Liver (tissue), 9 donors: ENCODE data around the gene LHX6. TPM values are rescaled to one million over a fixed set of nuclear protein-coding genes. Genes with fewer than 3 reads are reported as not detected.

Experiments used
- DNase-seq: peaks from one replicate; pipeline ENCODE4 v3.0.0-alpha.2; 2017; ENCODE audit warnings: low spot score
- H3K27ac ChIP-seq, 2 donors: one replicate each; pipeline ENCODE4 v1.7.0; 2013; ENCODE audit warnings: inconsistent platforms in 2 of 2, low read length in 2 of 2, control low read depth in 1 of 2, low read depth in 1 of 2, mild to moderate bottlenecking in 1 of 2
- H3K27me3 ChIP-seq, 4 donors: one replicate each; pipeline versions ENCODE4 v1.6.1 to v1.7.0; 2013; ENCODE audit warnings: low read length in 3 of 4, inconsistent platforms in 1 of 4, mild to moderate bottlenecking in 1 of 4, moderate library complexity in 1 of 4; ENCODE audit not compliant: control insufficient read depth in 4 of 4, insufficient read depth in 4 of 4
- H3K36me3 ChIP-seq, 4 donors: one replicate each; pipeline versions ENCODE4 v1.6.1 to v1.7.0; 2013; ENCODE audit warnings: low read length in 3 of 4, mild to moderate bottlenecking in 3 of 4, low read depth in 1 of 4, moderate library complexity in 1 of 4; ENCODE audit not compliant: control insufficient read depth in 4 of 4, insufficient read depth in 3 of 4
- H3K4me1 ChIP-seq, 4 donors: one replicate each; pipeline versions ENCODE4 v1.6.1 to v1.7.0; 2013; ENCODE audit warnings: low read length in 3 of 4, mild to moderate bottlenecking in 3 of 4, moderate library complexity in 1 of 4; ENCODE audit not compliant: control insufficient read depth in 4 of 4, insufficient read depth in 4 of 4
- H3K4me3 ChIP-seq, 3 donors: one replicate each; pipeline versions ENCODE4 v1.6.1 to v1.7.0; 2013; ENCODE audit warnings: low read length in 3 of 3, control low read depth in 1 of 3, low read depth in 1 of 3, mild to moderate bottlenecking in 1 of 3
- H3K9ac ChIP-seq, 2 donors: one replicate each; pipeline ENCODE4 v1.7.0; 2013; ENCODE audit warnings: low read length in 2 of 2, mild to moderate bottlenecking in 2 of 2, moderate library complexity in 2 of 2, control low read depth in 1 of 2, low read depth in 1 of 2
- H3K9me3 ChIP-seq, 4 donors: one replicate each; pipeline versions ENCODE4 v1.6.1 to v1.7.0; 2013; ENCODE audit warnings: low read length in 3 of 4; ENCODE audit not compliant: control insufficient read depth in 4 of 4
- ATF3 ChIP-seq: IDR thresholded peaks from 2 replicates; pipeline ENCODE4 v1.6.1; 2016; ENCODE audit warnings: antibody characterized with exemption
- CTCF ChIP-seq: fragments of 150-350 bp; IDR thresholded peaks from 2 replicates; pipeline ENCODE4 v1.5.1; 2017; ENCODE audit warnings: improper control_type of control experiment, low read depth, low read length; ENCODE audit not compliant: missing input control
- EGR1 ChIP-seq, 2 donors: IDR thresholded peaks; 2 replicates each; pipeline ENCODE4 v1.6.1; 2016 to 2018; ENCODE audit warnings: antibody characterized with exemption in 2 of 2, low read depth in 2 of 2
- FOXA1 ChIP-seq: IDR thresholded peaks from 2 replicates; pipeline ENCODE4 v1.6.1; 2016; ENCODE audit warnings: antibody characterized with exemption
- FOXA2 ChIP-seq: IDR thresholded peaks from 2 replicates; pipeline ENCODE4 v1.6.1; 2016; ENCODE audit warnings: antibody characterized with exemption
- GABPA ChIP-seq, 2 donors: IDR thresholded peaks in 1 of 2; conservative IDR thresholded peaks in 1 of 2; 2 replicates each; pipeline ENCODE4 v1.6.1; 2016; ENCODE audit warnings: antibody characterized with exemption in 2 of 2, mild to moderate bottlenecking in 1 of 2, moderate library complexity in 1 of 2
- HNF4A ChIP-seq, 2 donors: conservative IDR thresholded peaks; 2 replicates each; pipeline ENCODE4 v1.6.1; 2016; ENCODE audit warnings: antibody characterized with exemption in 2 of 2, mild to moderate bottlenecking in 2 of 2
- HNF4G ChIP-seq: IDR thresholded peaks from 2 replicates; pipeline ENCODE4 v1.6.1; 2016; ENCODE audit warnings: antibody characterized with exemption
- JUND ChIP-seq, 2 donors: IDR thresholded peaks; 2 replicates each; pipeline ENCODE4 v1.6.1; 2016; ENCODE audit warnings: antibody characterized with exemption in 2 of 2
- MAX ChIP-seq: IDR thresholded peaks from 2 replicates; pipeline ENCODE4 v1.6.1; 2016; ENCODE audit warnings: antibody characterized with exemption
- NR2F2 ChIP-seq: IDR thresholded peaks from 2 replicates; pipeline ENCODE4 v1.6.1; 2016; ENCODE audit warnings: antibody characterized with exemption
- RAD21 ChIP-seq, 2 donors: IDR thresholded peaks; 2 replicates each; pipeline ENCODE4 v1.6.1; 2016; ENCODE audit warnings: antibody characterized with exemption in 2 of 2, mild to moderate bottlenecking in 2 of 2
- REST ChIP-seq: IDR thresholded peaks from 2 replicates; pipeline ENCODE4 v1.6.1; 2016; ENCODE audit warnings: antibody characterized with exemption, mild to moderate bottlenecking
- RXRA ChIP-seq, 2 donors: IDR thresholded peaks; 2 replicates each; pipeline ENCODE4 v1.6.1; 2017 to 2018; ENCODE audit warnings: antibody characterized with exemption in 2 of 2, mild to moderate bottlenecking in 1 of 2
- TAF1 ChIP-seq: conservative IDR thresholded peaks from 2 replicates; pipeline ENCODE4 v1.6.1; 2016; ENCODE audit warnings: antibody characterized with exemption, mild to moderate bottlenecking
- YY1 ChIP-seq: IDR thresholded peaks from 2 replicates; pipeline ENCODE4 v1.6.1; 2016; ENCODE audit warnings: antibody characterized with exemption, mild to moderate bottlenecking
- ZBTB33 ChIP-seq: IDR thresholded peaks from 2 replicates; pipeline ENCODE4 v1.6.1; 2016; ENCODE audit warnings: antibody characterized with exemption
- WGBS: extraction: QIAGEN DNeasy Blood & Tissue Kit; methylation state at CpG from one replicate; pipeline ENCODE4 v1.1.7; 2013; 5-methylcytosine and 5-hydroxymethylcytosine counted together
- polyA plus RNA-seq, 2 donors: library from polyadenylated mRNA; stranded (reverse) in 1 of 2; unstranded in 1 of 2; fragments of 200-250 nt in 1 of 2; fragments of >200 nt in 1 of 2; fragmentation: Nextera tagmentation in 1 of 2; extraction: Ambion mirVana in 1 of 2; gene quantifications; one replicate each; pipeline versions ENCODE4 v1.2.1 to v1.2.3, GENCODE V29; 2013 to 2015
- total RNA-seq, 2 donors: library from RNA; depleted of rRNA; stranded (reverse); fragments of >200 nt; gene quantifications; one replicate each; pipeline ENCODE4 v1.2.3, GENCODE V29; 2014
- donor health status: healthy.
- donor health status: healthy.
- donor health status: healthy.
- donor health status: healthy.
- donor health status: healthy.

LHX6 gene
- total and polyA plus RNA-seq, 4 donors: 0.05 to 0.33 (median 0.18) TPM

- TF ChIP-seq RAD21 (IDR thresholded peaks at IDR 0.05): no peak
- TF ChIP-seq GABPA (IDR thresholded peaks at IDR 0.05 in 1 of 2, conservative IDR thresholded peaks at IDR 0.05 in 1 of 2): no peak
- TF ChIP-seq MAX: no peak
- TF ChIP-seq CTCF: no peak
- no peak for TF ChIP-seq FOXA1
- no peak for TF ChIP-seq ZBTB33
- no peak for TF ChIP-seq TAF1
- no peak for DNase-seq
- Histone ChIP-seq H3K27ac (no peak overlapping the region), H3K36me3 (no peaks in the 10 kb centered on the region), H3K9ac (no peak overlapping the region), H3K9me3 (no peaks in the 10 kb centered on the region), H3K4me1 (no peaks in the 10 kb centered on the region), H3K27me3 (no peaks in the 10 kb centered on the region), H3K4me3 (no peak overlapping the region)
- 94% methylated on average over 4 of the region's 4 CpGs for whole genome bisulfite sequencing
Observed at GRCh38 chr9:122195875-122196274, 32.9 kb downstream of the LHX6 start.

- H3K4me3 ChIP-seq: no peak overlapping the region
- H3K9ac ChIP-seq: no peak overlapping the region
- no peaks in the 10 kb centered on the region for H3K4me1 ChIP-seq
- WGBS: 87% methylated on average over 6 of the region's 6 CpGs
- no peaks in the 10 kb centered on the region for H3K9me3 ChIP-seq
- no peaks in the 10 kb centered on the region for H3K27me3 ChIP-seq
- H3K36me3 ChIP-seq: no peaks in the 10 kb centered on the region
- no peak for DNase-seq
- H3K27ac ChIP-seq: no peak overlapping the region
- TF ChIP-seq FOXA1: no peak
- TF ChIP-seq RAD21 (IDR thresholded peaks at IDR 0.05): no peak
- no peak for TF ChIP-seq CTCF
- TF ChIP-seq YY1: no peak
- TF ChIP-seq HNF4A (conservative IDR thresholded peaks at IDR 0.05): no peak
- TF ChIP-seq ATF3: no peak
- TF ChIP-seq NR2F2: no peak
- no peak for TF ChIP-seq HNF4G
- no peak for TF ChIP-seq ZBTB33
- TF ChIP-seq TAF1: no peak
- no peak for TF ChIP-seq EGR1 (IDR thresholded peaks at IDR 0.05; ENCODE audit: low read depth in 2 of 2)
- TF ChIP-seq RXRA (IDR thresholded peaks at IDR 0.05): no peak
- no peak for TF ChIP-seq FOXA2
- TF ChIP-seq REST: no peak
- no peak for TF ChIP-seq JUND (IDR thresholded peaks at IDR 0.05)
Observed at GRCh38 chr9:122193651-122194050, 35.1 kb downstream of the LHX6 start.
